Measurements from ENCODE around the gene KATNAL1. TPM values are rescaled to one million over a fixed set of nuclear protein-coding genes. Genes with fewer than 3 reads are reported as not detected.

The KATNAL1 gene
- total RNA-seq, 5 donors from 2014 or later (not counting 1 experiment from before 2014, with no cell fraction given): 4.0 to 13.8 (median 7.3) TPM

DNA sequence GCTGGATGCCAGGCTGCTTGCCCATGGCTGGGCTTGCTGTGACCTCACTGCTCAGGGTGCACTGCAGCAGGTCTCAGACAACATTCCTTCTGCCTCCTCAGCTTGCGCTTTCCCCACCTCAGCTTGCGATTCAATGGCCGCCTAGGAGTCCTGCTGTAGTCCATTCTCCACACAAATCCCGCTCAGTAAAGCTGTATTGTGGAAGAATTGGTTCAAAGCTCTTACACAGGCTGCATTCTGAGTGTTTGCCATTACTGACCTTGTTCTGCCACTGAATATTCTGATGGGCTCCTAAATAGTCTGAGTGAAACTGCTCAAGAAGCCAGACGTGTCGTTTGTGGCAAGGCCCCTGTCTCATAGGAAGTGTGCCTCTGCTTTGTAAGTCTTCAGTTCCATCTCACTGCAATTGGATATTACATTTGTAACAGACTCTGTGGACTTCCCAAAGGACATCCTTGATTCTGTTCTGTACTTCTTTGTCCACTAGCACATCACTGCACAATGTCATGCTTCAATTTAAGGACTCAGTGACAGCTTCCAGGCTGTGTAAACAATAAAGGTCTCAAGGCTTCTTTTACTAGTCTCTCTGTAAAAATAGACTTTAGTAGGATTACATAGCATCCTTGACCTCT is 49.8 kb downstream of the KATNAL1 start:
- H3K4me3 Mint-ChIP-seq: no peak overlapping the region

DNA sequence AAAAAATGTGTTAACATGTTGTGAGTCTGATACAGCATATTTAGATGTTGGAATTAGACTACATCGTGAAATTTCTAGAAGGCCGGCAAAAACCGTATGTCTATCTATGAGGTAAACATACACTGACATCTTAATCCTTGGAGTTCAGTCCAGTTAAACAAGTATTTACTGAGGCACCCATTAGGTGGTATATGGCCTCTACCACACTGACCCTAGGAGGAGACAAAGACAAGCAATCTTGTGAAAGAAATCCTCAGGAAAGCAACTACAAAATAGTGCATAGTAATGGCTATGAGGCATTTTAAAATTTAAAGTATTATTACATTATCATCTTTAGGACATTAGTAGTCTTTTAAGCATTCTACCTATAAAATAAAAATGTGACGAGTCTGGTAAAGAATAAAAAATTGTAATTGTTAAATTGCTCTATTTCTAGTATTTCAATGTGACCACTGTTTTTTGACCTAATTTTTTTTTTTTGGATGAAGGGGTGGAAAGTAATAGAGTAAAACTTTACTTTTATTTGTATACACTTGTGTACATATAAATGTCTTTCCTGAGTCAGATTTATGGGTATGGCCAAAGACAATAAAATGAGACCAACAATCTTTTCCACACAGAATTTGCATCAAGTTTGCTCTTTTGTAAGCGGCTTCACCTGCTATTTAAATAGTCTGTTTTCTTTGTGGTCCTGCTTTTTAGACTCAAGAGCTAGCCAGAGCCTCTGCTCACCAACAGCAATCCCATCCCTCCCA is 50.5 kb downstream of the KATNAL1 start:
- Mint-ChIP-seq H3K27me3 (no peaks in the 10 kb centered on the region), H3K9me3 (no peaks in the 10 kb centered on the region), H3K27ac (peak overlapping the region in 1 of 2 donors; percentile 31), H3K4me3 (no peak overlapping the region), H3K4me1 (peaks cover 17 to 25% (median 19%) of the 10 kb centered on the region in 3 donors), H3K36me3 (peaks cover 6% of the 10 kb centered on the region)
- ChIA-PET POLR2A (interaction anchor here in 1 of 2 donors (0.6 kb wide), 1 partner anchor 15 kb away, joined by 3 read pairs; no protein-coding TSS in a partner anchor), CTCF (no interaction called here)
- Histone ChIP-seq H3K27ac (ENCODE audit: low read length) (no peak overlapping the region), H3K4me1 (ENCODE audit: control insufficient read depth in 1 of 2, extremely low read depth in 1 of 2, insufficient read depth in 2 of 2, low read length in 2 of 2) (peaks cover 2 to 5% of the 10 kb centered on the region in 2 experiments), H3K27me3 (replicated peaks in 1 of 2; ENCODE audit: control insufficient read depth in 2 of 2, extremely low read depth in 1 of 2, insufficient read depth in 2 of 2, low read length in 1 of 2) (no peaks in the 10 kb centered on the region), H3K4me3 (ENCODE audit: control insufficient read depth in 1 of 2, extremely low read depth in 1 of 2, low read length in 1 of 2) (no peak overlapping the region), H3K9me3 (no peaks in the 10 kb centered on the region), H3K36me3 (ENCODE audit: control insufficient read depth in 2 of 2, extremely low read depth in 1 of 2, insufficient read depth in 1 of 2, low read length in 1 of 2) (no peaks in the 10 kb centered on the region)
- ATAC-seq (replicated peaks in 1 of 4) (no peak), DNase-seq (no peak)
- WGBS (ENCODE audit: insufficient coverage): 80% methylated on average over 1 of the region's 5 CpGs

More for the DNA sequence above, 49.8 kb downstream of the KATNAL1 start:
- no peak overlapping the region for H3K4me3 ChIP-seq (ENCODE audit: control insufficient read depth in 1 of 2, extremely low read depth in 1 of 2, low read length in 1 of 2)
- H3K36me3 Mint-ChIP-seq: peaks cover 6% of the 10 kb centered on the region
- H3K27ac ChIP-seq (ENCODE audit: low read length): no peak overlapping the region
- H3K4me1 ChIP-seq (ENCODE audit: control insufficient read depth in 1 of 2, extremely low read depth in 1 of 2, insufficient read depth in 2 of 2, low read length in 2 of 2): peaks cover 2 to 5% of the 10 kb centered on the region in 2 experiments
- POLR2A ChIA-PET: interaction anchor here in 1 of 2 donors (0.6 kb wide), 1 partner anchor 15 kb away, joined by 3 read pairs; no protein-coding TSS in a partner anchor
- CTCF ChIA-PET: no interaction called here
- H3K27me3 ChIP-seq (replicated peaks in 1 of 2; ENCODE audit: control insufficient read depth in 2 of 2, extremely low read depth in 1 of 2, insufficient read depth in 2 of 2, low read length in 1 of 2): no peaks in the 10 kb centered on the region
- no peaks in the 10 kb centered on the region for H3K9me3 ChIP-seq
- ATAC-seq (replicated peaks in 1 of 4) (no peak), DNase-seq (no peak)
- no peaks in the 10 kb centered on the region for H3K27me3 Mint-ChIP-seq
- 40% methylated on average over 2 of the region's 6 CpGs for WGBS (ENCODE audit: insufficient coverage)
- H3K9me3 Mint-ChIP-seq: no peaks in the 10 kb centered on the region
- H3K4me1 Mint-ChIP-seq: peaks cover 17 to 25% (median 19%) of the 10 kb centered on the region in 3 donors
- H3K27ac Mint-ChIP-seq: peak overlapping the region; percentile 31 to 33
- no peaks in the 10 kb centered on the region for H3K36me3 ChIP-seq (ENCODE audit: control insufficient read depth in 2 of 2, extremely low read depth in 1 of 2, insufficient read depth in 1 of 2, low read length in 1 of 2)

DNA sequence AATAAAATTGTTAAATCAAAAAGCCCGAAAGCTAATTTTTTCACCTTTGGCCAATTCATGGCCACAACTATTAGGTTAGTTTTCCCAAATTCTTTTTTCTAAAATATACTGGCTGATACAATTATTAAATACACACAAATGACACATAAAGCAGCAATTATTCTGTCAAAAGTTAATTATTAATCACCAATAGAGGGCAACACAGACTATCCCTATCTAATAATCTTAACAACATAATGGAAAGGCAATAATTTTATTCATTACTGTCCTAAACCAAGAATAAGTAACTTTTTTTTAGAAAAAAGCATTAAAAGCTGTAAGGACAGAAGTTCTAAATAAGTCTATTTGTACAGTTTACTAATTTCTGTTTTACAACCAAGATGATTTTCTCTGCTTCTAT is 51.7 kb downstream of the KATNAL1 start:
- H3K4me3 ChIP-seq (ENCODE audit: control insufficient read depth in 1 of 2, extremely low read depth in 1 of 2, low read length in 1 of 2): no peak overlapping the region
- ATAC-seq (replicated peaks in 1 of 4) (no peak), DNase-seq (peak in 1 of 35 experiments; percentile 16)
- no peaks in the 10 kb centered on the region for H3K9me3 ChIP-seq
- WGBS (ENCODE audit: insufficient coverage): 100% methylated on average over 1 of the region's 1 CpG
- Mint-ChIP-seq H3K27me3 (no peaks in the 10 kb centered on the region), H3K27ac (no peak overlapping the region), H3K4me3 (no peak overlapping the region), H3K9me3 (no peaks in the 10 kb centered on the region), H3K36me3 (peaks cover 8% of the 10 kb centered on the region), H3K4me1 (peaks cover 17 to 25% (median 19%) of the 10 kb centered on the region in 3 donors)
- ChIA-PET CTCF (no interaction called here), POLR2A (interaction anchor here in 1 of 2 donors (0.6 kb wide), 1 partner anchor 75 kb away, joined by 7 read pairs; no protein-coding TSS in a partner anchor)
- no peaks in the 10 kb centered on the region for H3K36me3 ChIP-seq (ENCODE audit: control insufficient read depth in 2 of 2, extremely low read depth in 1 of 2, insufficient read depth in 1 of 2, low read length in 1 of 2)
- H3K27ac ChIP-seq (ENCODE audit: low read length): no peak overlapping the region
- H3K27me3 ChIP-seq (replicated peaks in 1 of 2; ENCODE audit: control insufficient read depth in 2 of 2, extremely low read depth in 1 of 2, insufficient read depth in 2 of 2, low read length in 1 of 2): no peaks in the 10 kb centered on the region
- peaks cover 2 to 5% of the 10 kb centered on the region in 2 experiments for H3K4me1 ChIP-seq (ENCODE audit: control insufficient read depth in 1 of 2, extremely low read depth in 1 of 2, insufficient read depth in 2 of 2, low read length in 2 of 2)

DNA sequence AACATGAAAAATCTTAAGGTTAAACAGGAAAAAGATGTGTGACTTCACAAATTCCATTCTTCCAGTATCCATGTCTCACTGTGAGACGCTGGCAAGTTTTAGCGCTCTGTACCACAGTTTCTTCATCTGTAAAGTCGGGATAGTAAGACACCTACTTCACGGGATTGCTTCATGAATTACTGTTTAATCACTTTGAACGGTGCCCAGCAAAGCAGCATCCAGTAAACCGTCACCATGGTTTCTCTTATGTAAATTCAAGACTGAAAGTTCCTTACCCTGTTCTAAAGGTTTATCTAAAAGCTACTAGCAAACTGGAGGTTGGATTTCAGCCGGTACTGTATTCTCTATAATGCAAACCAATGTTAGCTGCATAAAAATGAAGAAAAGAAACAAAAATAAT is 53.5 kb downstream of the KATNAL1 start:
- Mint-ChIP-seq H3K27me3 (no peaks in the 10 kb centered on the region), H3K27ac (peak overlapping the region in 1 of 2 donors; percentile 27), H3K36me3 (peaks cover 12% of the 10 kb centered on the region), H3K4me3 (peak overlapping the region in 1 of 3 donors; percentile 28), H3K9me3 (peaks cover 0 to 4% (median 3%) of the 10 kb centered on the region in 3 donors), H3K4me1 (peaks cover 11 to 14% (median 11%) of the 10 kb centered on the region in 3 donors)
- 81% methylated on average over 6 of the region's 7 CpGs for WGBS (ENCODE audit: insufficient coverage)
- ChIA-PET CTCF (interaction anchor here in 1 of 2 donors (0.7 to 1.3 kb wide), 2 partner anchors 14 to 791 kb away, joined by 3 to 5 read pairs; no protein-coding TSS in a partner anchor), POLR2A (interaction anchor here in 1 of 2 donors (0.7 kb wide), 1 partner anchor 118 kb away, joined by 3 read pairs; no protein-coding TSS in a partner anchor)
- Histone ChIP-seq H3K4me1 (ENCODE audit: control insufficient read depth in 1 of 2, extremely low read depth in 1 of 2, insufficient read depth in 2 of 2, low read length in 2 of 2) (peaks cover 0 to 5% of the 10 kb centered on the region in 2 experiments), H3K4me3 (ENCODE audit: control insufficient read depth in 1 of 2, extremely low read depth in 1 of 2, low read length in 1 of 2) (no peak overlapping the region), H3K27ac (ENCODE audit: low read length) (no peak overlapping the region), H3K9me3 (no peaks in the 10 kb centered on the region), H3K27me3 (replicated peaks in 1 of 2; ENCODE audit: control insufficient read depth in 2 of 2, extremely low read depth in 1 of 2, insufficient read depth in 2 of 2, low read length in 1 of 2) (no peaks in the 10 kb centered on the region), H3K36me3 (ENCODE audit: control insufficient read depth in 2 of 2, extremely low read depth in 1 of 2, insufficient read depth in 1 of 2, low read length in 1 of 2) (no peaks in the 10 kb centered on the region)
- ATAC-seq (replicated peaks in 1 of 4): no peak
- no peak for DNase-seq

DNA sequence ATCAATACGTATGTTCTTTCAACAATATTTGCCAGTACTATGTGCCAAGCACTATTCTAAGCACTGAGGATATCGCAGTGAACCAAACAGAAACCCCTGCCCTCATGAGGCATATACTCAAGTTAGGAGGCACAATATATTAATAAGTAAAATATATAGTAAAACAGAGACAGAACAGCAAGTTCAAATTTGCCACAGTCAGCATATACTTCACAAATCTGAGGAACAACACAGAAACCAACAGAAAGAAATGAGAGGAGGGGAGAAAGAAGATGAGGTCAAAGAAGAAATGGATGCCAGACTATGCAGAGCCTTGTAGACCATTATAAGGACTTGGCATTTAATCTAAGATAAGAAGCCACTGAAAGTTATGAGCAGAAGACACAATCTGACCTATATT is 59.9 kb downstream of the KATNAL1 start:
- H3K36me3 Mint-ChIP-seq: peaks cover 33% of the 10 kb centered on the region
- no peaks in the 10 kb centered on the region for H3K4me1 Mint-ChIP-seq
- ChIA-PET POLR2A (no interaction called here), CTCF (no interaction called here)
- Histone ChIP-seq H3K27ac (ENCODE audit: low read length) (no peak overlapping the region), H3K9me3 (no peaks in the 10 kb centered on the region), H3K4me3 (ENCODE audit: control insufficient read depth in 1 of 2, extremely low read depth in 1 of 2, low read length in 1 of 2) (no peak overlapping the region), H3K4me1 (ENCODE audit: control insufficient read depth in 1 of 2, extremely low read depth in 1 of 2, insufficient read depth in 2 of 2, low read length in 2 of 2) (no peaks in the 10 kb centered on the region), H3K27me3 (replicated peaks in 1 of 2; ENCODE audit: control insufficient read depth in 2 of 2, extremely low read depth in 1 of 2, insufficient read depth in 2 of 2, low read length in 1 of 2) (no peaks in the 10 kb centered on the region), H3K36me3 (ENCODE audit: control insufficient read depth in 2 of 2, extremely low read depth in 1 of 2, insufficient read depth in 1 of 2, low read length in 1 of 2) (no peaks in the 10 kb centered on the region)
- no peaks in the 10 kb centered on the region for H3K27me3 Mint-ChIP-seq
- ATAC-seq (replicated peaks in 1 of 4) (no peak), DNase-seq (no peak)
- WGBS (ENCODE audit: insufficient coverage): no CpG with 5 or more reads among the region's 2 CpGs
- H3K4me3 Mint-ChIP-seq: no peak overlapping the region
- H3K9me3 Mint-ChIP-seq: peaks cover 3 to 6% (median 4%) of the 10 kb centered on the region in 3 donors
- no peak overlapping the region for H3K27ac Mint-ChIP-seq

DNA sequence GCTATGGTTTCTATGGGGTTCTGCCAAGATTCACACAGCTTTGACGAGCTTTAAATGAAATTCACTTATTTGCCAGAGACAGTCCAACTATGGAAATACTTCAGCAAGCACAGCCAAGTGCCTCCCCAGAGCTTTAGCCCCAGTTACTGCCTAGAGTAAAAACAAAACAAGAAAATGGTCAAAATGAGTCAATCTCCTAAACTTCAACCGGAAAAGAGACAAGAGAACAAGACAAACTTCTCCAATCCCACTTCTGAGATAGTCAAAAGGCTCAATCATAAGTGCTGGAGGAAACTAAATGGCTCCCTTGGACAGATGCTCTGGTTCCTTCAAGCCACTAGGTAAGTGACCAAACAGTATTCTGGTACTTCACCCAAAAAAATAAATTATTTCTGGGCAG is 65.8 kb downstream of the KATNAL1 start:
- H3K9me3 Mint-ChIP-seq: peaks cover 0 to 6% (median 0%) of the 10 kb centered on the region in 3 donors
- Histone ChIP-seq H3K4me3 (ENCODE audit: control insufficient read depth in 1 of 2, extremely low read depth in 1 of 2, low read length in 1 of 2) (no peak overlapping the region), H3K27ac (ENCODE audit: low read length) (no peak overlapping the region), H3K4me1 (ENCODE audit: control insufficient read depth in 1 of 2, extremely low read depth in 1 of 2, insufficient read depth in 2 of 2, low read length in 2 of 2) (no peaks in the 10 kb centered on the region), H3K36me3 (ENCODE audit: control insufficient read depth in 2 of 2, extremely low read depth in 1 of 2, insufficient read depth in 1 of 2, low read length in 1 of 2) (no peaks in the 10 kb centered on the region), H3K9me3 (no peaks in the 10 kb centered on the region), H3K27me3 (replicated peaks in 1 of 2; ENCODE audit: control insufficient read depth in 2 of 2, extremely low read depth in 1 of 2, insufficient read depth in 2 of 2, low read length in 1 of 2) (no peaks in the 10 kb centered on the region)
- no peak overlapping the region for H3K27ac Mint-ChIP-seq
- H3K36me3 Mint-ChIP-seq: peaks cover 28% of the 10 kb centered on the region
- no peak overlapping the region for H3K4me3 Mint-ChIP-seq
- H3K27me3 Mint-ChIP-seq: no peaks in the 10 kb centered on the region
- ATAC-seq (replicated peaks in 1 of 4) (no peak), DNase-seq (no peak)
- ChIA-PET CTCF (no interaction called here), POLR2A (no interaction called here)
- no CpG with 5 or more reads among the region's 2 CpGs for WGBS (ENCODE audit: insufficient coverage)
- peaks cover 0 to 3% (median 0%) of the 10 kb centered on the region in 3 donors for H3K4me1 Mint-ChIP-seq

Measured in T-cell (primary cell).